Measurements from ENCODE around the gene PHGDH.
A peak's percentile ranks its signal among the peaks of the same experiment; 100 is the strongest.
"Not testable (repeated sequence)": the region's sequence is repeated elsewhere in the genome, so short reads cannot be mapped to it uniquely, and the experiment has no call there.

The PHGDH gene

DNA sequence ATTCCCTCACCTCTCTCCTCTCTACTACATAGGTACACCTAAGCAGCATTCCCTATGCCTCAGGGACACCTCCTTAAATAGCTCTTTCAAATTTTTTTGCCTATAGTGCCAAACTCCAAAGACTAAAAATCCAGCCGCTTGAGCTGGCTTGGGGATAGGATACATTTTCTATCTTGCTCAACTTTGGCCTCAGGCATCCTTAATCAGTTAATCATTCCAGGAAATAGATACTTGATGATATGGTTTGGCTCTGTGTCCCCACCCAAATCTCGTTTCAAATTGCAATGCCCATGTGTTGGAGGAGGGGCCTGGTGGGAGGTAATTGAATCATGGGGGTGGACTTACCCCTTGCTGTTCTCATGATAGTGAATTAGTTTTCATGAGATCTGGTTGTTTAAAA is 11.4 kb upstream of the PHGDH start:
- H3K27ac ChIP-seq: no peak overlapping the region
- TF ChIP-seq ZFX (IDR thresholded peaks at IDR 0.05): no peak
- TF ChIP-seq, protein P1, sequence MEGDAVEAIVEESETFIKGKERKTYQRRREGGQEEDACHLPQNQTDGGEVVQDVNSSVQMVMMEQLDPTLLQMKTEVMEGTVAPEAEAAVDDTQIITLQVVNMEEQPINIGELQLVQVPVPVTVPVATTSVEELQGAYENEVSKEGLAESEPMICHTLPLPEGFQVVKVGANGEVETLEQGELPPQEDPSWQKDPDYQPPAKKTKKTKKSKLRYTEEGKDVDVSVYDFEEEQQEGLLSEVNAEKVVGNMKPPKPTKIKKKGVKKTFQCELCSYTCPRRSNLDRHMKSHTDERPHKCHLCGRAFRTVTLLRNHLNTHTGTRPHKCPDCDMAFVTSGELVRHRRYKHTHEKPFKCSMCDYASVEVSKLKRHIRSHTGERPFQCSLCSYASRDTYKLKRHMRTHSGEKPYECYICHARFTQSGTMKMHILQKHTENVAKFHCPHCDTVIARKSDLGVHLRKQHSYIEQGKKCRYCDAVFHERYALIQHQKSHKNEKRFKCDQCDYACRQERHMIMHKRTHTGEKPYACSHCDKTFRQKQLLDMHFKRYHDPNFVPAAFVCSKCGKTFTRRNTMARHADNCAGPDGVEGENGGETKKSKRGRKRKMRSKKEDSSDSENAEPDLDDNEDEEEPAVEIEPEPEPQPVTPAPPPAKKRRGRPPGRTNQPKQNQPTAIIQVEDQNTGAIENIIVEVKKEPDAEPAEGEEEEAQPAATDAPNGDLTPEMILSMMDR (conservative IDR thresholded peaks at IDR 0.05): no peak

DNA sequence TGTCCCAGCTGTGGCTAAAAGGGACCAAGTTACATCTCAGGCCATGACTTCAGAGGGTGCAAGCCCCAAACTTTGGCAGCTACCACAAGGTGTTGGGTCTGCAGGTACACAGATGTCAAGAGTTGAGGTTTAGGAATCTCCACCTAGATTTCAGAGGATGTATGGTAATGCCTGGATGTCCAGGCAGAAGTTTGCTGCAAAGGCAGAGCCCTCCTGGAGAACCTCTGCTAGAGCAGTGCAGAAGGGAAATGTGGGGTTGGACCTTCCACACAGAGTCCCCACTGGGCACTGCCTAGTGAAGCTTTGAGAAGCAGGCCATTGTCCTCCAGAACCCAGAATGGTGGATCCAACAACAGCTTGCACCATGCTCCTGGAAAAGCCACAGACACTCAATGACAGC is 10.1 kb upstream of the PHGDH start:
- H3K27ac ChIP-seq: no peak overlapping the region
- no peak for TF ChIP-seq ZFX (IDR thresholded peaks at IDR 0.05)
- TF ChIP-seq, protein P1 (conservative IDR thresholded peaks at IDR 0.05): no peak

DNA sequence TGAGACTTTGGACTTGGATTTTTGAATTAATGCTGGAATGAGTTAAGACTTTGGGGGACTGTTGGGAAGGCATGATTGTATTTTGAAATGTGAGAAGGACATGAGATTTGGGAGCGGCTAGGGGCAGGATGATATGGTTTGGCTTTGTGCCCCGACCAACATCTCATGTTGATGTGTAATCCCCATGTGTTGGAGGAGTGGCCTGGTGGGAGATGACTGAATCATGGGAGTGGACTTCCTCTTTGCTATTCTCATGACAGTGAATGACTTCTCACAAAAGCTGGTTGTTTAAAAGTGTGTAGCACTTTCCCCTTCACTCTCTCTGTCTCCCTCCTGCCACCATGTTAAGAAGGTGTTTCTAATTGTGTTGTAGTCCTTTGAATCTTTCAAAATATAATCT is 9.3 kb upstream of the PHGDH start:
- no peak for TF ChIP-seq ZFX (IDR thresholded peaks at IDR 0.05)
- TF ChIP-seq, protein P1 (conservative IDR thresholded peaks at IDR 0.05): no peak
- H3K27ac ChIP-seq: no peak overlapping the region

DNA sequence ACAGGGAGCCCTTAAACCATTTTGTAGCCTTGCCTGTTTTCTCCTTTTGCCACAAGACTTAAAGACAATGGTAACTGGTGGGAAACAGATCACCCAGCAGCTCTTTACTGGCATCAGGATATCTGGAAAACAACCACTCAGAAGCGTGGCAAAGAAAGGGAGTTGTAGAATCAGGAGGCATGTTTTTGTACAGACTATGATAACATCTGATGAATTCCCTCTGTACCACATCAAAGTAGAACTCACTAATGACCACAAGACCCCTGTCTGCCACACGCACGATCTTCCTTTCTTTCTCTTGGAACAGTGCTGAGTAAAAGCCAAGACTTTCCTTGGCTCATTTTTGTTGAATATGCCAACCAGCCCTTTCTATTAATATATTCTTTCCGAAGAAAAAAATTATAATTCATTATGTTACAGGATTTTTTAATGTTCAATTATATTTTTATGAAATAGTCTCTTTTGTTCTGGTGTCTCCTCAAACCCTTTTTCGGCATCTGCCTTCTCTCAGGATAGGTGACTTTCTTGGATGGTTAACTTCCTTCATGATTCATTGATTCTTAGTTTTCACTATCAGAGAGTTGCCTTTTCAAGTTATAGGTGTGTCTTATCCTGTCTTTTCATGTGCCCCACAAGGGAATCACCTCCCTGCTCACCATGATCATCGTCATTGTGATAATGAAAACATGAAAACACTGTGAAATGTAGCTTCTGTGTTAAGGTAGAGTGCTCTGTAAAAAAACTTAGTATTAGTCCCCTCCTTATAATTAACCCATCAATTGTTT is 7.9 kb upstream of the PHGDH start:
- H3K27ac ChIP-seq: no peak overlapping the region
- TF ChIP-seq, protein P1 (conservative IDR thresholded peaks at IDR 0.05): no peak
- TF ChIP-seq ZFX (IDR thresholded peaks at IDR 0.05): no peak

DNA sequence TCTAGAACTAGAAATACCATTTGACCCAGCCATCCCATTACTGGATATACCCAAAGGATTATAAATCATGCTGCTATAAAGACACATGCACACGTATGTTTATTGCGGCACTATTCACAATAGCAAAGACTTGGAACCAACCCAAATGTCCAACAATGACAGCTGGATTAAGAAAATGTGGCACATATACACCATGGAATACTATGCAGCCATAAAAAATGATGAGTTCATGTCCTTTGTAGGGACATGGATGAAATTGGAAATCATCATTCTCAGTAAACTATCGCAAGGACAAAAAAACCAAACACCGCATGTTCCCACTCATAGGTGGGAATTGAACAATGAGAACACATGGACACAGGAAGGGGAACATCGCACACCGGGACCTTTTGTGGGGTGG is 5.1 kb upstream of the PHGDH start:
- H3K27ac ChIP-seq: not testable (repeated sequence)

DNA sequence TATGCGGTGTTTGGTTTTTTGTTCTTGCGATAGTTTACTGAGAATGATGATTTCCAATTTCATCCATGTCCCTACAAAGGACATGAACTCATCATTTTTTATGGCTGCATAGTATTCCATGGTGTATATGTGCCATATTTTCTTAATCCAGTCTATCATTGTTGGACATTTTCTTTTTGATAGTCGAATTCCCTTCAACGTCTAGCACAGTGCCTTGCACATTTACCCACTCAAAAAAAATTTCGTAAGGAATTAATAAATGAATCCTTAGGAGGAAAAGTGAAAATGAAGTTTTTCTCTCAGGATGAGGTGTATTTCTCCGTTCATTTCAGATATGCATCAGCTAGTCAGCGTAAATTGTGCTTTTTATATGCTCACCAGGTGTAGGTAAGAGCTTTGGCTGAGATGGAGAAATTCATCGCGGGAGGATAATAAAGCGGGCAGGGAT is 354 bp upstream of the PHGDH start:
- H3K27ac ChIP-seq: peak overlapping the region; percentile 94

DNA sequence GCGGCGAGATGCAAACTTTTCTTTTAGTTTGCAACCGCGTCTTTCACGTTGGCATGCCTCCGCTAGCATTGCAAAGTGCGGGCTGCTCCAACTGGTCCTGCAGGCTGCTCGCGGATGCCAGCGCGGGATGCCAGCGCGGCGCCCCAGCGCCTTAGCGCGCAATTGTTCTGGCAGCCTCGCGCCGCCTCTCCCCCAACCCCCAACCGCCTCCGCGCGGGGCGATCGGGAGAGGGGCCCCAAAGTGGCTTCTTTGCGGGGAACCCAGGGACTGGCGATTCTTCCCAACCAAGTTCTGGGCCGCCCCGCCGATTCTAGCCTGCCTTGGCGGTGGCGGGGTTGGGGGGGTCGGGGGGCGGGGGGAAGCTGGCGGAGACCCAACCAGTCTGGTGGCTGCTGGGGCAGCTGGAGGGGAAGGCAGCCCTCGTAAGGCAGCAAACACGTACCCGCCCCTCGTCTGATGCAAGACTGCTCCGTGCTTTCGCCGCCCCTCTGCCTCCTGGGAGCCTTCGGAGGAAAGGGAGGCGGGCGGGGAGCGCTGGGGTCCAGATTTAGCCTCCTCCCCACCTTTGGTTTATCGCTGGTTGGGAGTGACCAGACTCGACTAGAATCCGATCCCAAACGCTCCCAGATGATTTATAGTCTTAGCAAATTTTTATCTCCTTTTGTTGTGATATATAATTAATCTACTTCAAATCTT is 756 bp downstream of the PHGDH start:
- TF ChIP-seq ZFX (IDR thresholded peaks at IDR 0.05): no peak; the same call in 1 of the 2 replicates
- TF ChIP-seq, protein P1 (conservative IDR thresholded peaks at IDR 0.05): no peak

DNA sequence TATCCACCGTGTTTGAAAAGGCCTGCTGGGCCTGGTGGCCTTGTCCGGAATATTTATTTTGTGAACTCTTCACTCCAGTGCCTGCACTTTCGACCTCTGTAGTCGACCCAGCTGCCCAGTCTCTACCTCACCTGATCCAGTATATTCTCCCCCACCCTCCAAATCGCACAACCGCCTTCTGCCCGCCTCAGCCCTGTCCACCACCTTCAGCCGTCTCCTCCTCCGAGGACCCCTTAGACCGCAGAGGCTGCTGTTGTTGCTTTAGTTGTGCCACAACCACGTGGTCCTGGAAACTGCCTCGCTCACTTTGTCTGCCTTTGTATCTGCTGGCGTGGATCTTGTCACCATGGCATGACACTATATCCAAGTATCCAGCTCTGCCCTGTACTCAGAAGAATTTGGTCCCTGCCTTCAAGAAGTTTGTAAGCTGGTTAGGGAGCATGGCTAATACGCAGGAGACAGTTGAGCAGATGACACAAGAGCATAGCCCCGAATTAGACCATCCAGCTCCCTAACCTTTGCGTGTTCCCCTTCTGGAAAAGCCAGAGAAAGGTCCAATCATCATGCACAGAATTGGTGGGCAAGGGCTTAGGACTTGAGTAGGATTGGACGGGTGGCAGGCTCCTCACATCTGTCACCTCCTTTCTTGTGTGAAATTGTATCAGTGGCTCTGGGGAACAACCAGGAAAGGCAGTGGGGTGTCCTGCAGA is 1.5 kb downstream of the PHGDH start:
- TF ChIP-seq, protein P1 (conservative IDR thresholded peaks at IDR 0.05): no peak
- TF ChIP-seq ZFX (IDR thresholded peaks at IDR 0.05): peak; percentile 28; the same call in 1 of the 2 replicates
- H3K27ac ChIP-seq: peak overlapping the region; percentile 94

More for the DNA sequence above, 756 bp downstream of the PHGDH start:
- peak overlapping the region; percentile 94 for H3K27ac ChIP-seq

Measured in C4-2B (cell line).